ENCODE data around the gene USP17L28.
"Not testable (repeated sequence)": the region's sequence is repeated elsewhere in the genome, so short reads cannot be mapped to it uniquely, and the experiment has no call there.

Gene USP17L28

DNA sequence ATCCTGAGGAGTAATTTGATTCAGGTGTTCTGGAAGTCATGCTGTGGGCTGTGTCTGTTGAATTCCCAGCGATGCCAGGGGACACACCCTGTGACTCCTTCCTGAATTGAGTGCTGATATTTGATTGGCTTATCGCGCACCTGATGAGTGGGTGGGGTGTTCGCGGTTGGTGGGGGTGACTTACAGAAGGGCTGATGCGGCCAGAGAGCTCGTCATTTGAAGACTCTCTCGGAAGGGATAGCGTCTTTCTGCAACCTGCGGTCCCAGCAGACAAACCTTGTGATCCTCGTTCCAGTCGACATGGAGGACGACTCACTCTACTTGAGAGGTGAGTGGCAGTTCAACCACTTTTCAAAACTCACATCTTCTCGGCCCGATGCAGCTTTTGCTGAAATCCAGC, at the start of gene USP17L28:
USP17L28 (plus strand) TSS at position 301 of the 400 bp plus-strand sequence; CDS start at position 301, 0 bp downstream.
- H3K36me3 Mint-ChIP-seq; H3K4me3 Mint-ChIP-seq; H3K9me3 Mint-ChIP-seq; H3K27ac Mint-ChIP-seq; DNase-seq (ENCODE audit: low spot score in 2 of 2); ATAC-seq; H3K4me1 Mint-ChIP-seq: not testable (repeated sequence)

DNA sequence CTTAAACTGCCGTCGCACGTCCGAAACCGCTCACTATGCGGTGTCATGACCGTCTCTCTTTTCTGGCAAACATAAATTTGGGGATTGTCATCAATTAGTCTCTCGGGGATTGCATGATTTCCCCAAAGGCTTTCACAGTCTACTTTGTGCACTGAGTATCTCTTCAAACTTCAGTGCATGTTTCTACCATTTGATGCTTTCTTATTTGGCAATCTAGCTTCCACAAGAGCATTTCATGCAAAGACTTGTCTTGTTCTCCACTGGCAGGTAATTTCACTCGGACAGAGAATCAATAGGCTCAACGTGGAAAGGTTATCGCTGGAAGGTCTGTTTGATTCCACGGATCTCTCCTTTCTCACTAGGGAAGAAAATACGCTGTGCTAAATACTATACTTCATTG, 24.5 kb upstream of the USP17L28 start:
- not testable (repeated sequence) for H3K4me1 Mint-ChIP-seq, H3K27ac Mint-ChIP-seq, H3K9me3 Mint-ChIP-seq, H3K36me3 Mint-ChIP-seq, ATAC-seq, H3K4me3 Mint-ChIP-seq
- DNase-seq (ENCODE audit: low spot score in 2 of 2): peak in 1 of 2 donors; percentile 1

DNA sequence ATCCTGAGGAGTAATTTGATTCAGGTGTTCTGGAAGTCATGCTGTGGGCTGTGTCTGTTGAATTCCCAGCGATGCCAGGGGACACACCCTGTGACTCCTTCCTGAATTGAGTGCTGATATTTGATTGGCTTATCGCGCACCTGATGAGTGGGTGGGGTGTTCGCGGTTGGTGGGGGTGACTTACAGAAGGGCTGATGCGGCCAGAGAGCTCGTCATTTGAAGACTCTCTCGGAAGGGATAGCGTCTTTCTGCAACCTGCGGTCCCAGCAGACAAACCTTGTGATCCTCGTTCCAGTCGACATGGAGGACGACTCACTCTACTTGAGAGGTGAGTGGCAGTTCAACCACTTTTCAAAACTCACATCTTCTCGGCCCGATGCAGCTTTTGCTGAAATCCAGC, 23.8 kb upstream of the USP17L28 start, which contains the start of gene USP17L24:
USP17L24 (plus strand) TSS at position 301 of the 400 bp plus-strand sequence; CDS start at position 301, 0 bp downstream.
- H3K27ac Mint-ChIP-seq; H3K4me3 Mint-ChIP-seq; H3K4me1 Mint-ChIP-seq; ATAC-seq; H3K9me3 Mint-ChIP-seq; DNase-seq (ENCODE audit: low spot score in 2 of 2); H3K36me3 Mint-ChIP-seq: not testable (repeated sequence)

DNA sequence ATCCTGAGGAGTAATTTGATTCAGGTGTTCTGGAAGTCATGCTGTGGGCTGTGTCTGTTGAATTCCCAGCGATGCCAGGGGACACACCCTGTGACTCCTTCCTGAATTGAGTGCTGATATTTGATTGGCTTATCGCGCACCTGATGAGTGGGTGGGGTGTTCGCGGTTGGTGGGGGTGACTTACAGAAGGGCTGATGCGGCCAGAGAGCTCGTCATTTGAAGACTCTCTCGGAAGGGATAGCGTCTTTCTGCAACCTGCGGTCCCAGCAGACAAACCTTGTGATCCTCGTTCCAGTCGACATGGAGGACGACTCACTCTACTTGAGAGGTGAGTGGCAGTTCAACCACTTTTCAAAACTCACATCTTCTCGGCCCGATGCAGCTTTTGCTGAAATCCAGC, 19.1 kb upstream of the USP17L28 start, which contains the start of gene USP17L25:
USP17L25 (plus strand) TSS at position 301 of the 400 bp plus-strand sequence; CDS start at position 301, 0 bp downstream.
- not testable (repeated sequence) for H3K9me3 Mint-ChIP-seq; ATAC-seq; H3K4me3 Mint-ChIP-seq; DNase-seq (ENCODE audit: low spot score in 2 of 2); H3K36me3 Mint-ChIP-seq; H3K27ac Mint-ChIP-seq; H3K4me1 Mint-ChIP-seq

DNA sequence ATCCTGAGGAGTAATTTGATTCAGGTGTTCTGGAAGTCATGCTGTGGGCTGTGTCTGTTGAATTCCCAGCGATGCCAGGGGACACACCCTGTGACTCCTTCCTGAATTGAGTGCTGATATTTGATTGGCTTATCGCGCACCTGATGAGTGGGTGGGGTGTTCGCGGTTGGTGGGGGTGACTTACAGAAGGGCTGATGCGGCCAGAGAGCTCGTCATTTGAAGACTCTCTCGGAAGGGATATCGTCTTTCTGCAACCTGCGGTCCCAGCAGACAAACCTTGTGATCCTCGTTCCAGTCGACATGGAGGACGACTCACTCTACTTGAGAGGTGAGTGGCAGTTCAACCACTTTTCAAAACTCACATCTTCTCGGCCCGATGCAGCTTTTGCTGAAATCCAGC, 14.3 kb upstream of the USP17L28 start, which contains the start of gene USP17L26:
USP17L26 (plus strand) TSS at position 301 of the 400 bp plus-strand sequence; CDS start at position 301, 0 bp downstream.
- not testable (repeated sequence) for ATAC-seq; H3K9me3 Mint-ChIP-seq; H3K4me1 Mint-ChIP-seq; DNase-seq (ENCODE audit: low spot score in 2 of 2); H3K27ac Mint-ChIP-seq; H3K4me3 Mint-ChIP-seq; H3K36me3 Mint-ChIP-seq

- H3K4me3 Mint-ChIP-seq; H3K27ac Mint-ChIP-seq; H3K36me3 Mint-ChIP-seq; ATAC-seq; H3K9me3 Mint-ChIP-seq; H3K4me1 Mint-ChIP-seq; DNase-seq (ENCODE audit: low spot score in 2 of 2): not testable (repeated sequence)
Observed at GRCh38 chr4:9339103-9339502, 9.6 kb upstream of the USP17L28 start, which contains the start of gene USP17L5. TSS of gene USP17L5 (plus strand) at chr4:9339403. CDS start at chr4:9339403, 0 bp downstream.

DNA sequence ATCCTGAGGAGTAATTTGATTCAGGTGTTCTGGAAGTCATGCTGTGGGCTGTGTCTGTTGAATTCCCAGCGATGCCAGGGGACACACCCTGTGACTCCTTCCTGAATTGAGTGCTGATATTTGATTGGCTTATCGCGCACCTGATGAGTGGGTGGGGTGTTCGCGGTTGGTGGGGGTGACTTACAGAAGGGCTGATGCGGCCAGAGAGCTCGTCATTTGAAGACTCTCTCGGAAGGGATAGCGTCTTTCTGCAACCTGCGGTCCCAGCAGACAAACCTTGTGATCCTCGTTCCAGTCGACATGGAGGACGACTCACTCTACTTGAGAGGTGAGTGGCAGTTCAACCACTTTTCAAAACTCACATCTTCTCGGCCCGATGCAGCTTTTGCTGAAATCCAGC, 4.8 kb upstream of the USP17L28 start, which contains the start of gene USP17L27:
USP17L27 (plus strand) TSS at position 301 of the 400 bp plus-strand sequence; CDS start at position 301, 0 bp downstream.
- H3K36me3 Mint-ChIP-seq; DNase-seq (ENCODE audit: low spot score in 2 of 2); H3K4me3 Mint-ChIP-seq; H3K9me3 Mint-ChIP-seq; ATAC-seq; H3K4me1 Mint-ChIP-seq; H3K27ac Mint-ChIP-seq: not testable (repeated sequence)

DNA sequence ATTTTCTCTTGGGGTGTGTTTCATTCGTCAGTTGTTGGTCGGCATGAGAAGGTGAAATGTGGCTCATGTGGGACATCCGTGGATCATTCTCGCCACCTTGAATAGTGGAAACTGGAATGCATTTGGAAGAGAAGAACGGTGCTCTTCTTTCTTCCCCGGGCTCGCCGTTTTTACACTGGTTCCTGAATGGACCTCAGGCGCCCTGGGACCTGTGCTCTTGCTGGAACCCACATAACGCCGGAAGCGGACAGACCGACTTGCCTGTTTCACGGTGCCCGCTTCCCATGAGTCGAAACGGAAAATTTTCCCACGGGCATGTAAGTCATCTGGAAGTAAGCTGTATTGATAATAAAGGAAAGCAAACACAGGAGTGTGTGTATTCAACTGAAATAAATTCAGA, 2.2 kb downstream of the USP17L28 start:
- H3K36me3 Mint-ChIP-seq, H3K9me3 Mint-ChIP-seq, H3K27ac Mint-ChIP-seq, H3K4me1 Mint-ChIP-seq, ATAC-seq, H3K4me3 Mint-ChIP-seq: not testable (repeated sequence)
- peak in 1 of 2 donors; percentile 19 for DNase-seq (ENCODE audit: low spot score in 2 of 2)

- ATAC-seq; H3K4me1 Mint-ChIP-seq; H3K36me3 Mint-ChIP-seq; H3K4me3 Mint-ChIP-seq; H3K9me3 Mint-ChIP-seq; DNase-seq (ENCODE audit: low spot score in 2 of 2); H3K27ac Mint-ChIP-seq: not testable (repeated sequence)
Observed at GRCh38 chr4:9353338-9353737, 4.6 kb downstream of the USP17L28 start, which contains the start of gene USP17L29. TSS of gene USP17L29 (plus strand) at chr4:9353638. CDS start at chr4:9353638, 0 bp downstream.

DNA sequence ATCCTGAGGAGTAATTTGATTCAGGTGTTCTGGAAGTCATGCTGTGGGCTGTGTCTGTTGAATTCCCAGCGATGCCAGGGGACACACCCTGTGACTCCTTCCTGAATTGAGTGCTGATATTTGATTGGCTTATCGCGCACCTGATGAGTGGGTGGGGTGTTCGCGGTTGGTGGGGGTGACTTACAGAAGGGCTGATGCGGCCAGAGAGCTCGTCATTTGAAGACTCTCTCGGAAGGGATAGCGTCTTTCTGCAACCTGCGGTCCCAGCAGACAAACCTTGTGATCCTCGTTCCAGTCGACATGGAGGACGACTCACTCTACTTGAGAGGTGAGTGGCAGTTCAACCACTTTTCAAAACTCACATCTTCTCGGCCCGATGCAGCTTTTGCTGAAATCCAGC, 14.1 kb downstream of the USP17L28 start, which contains the start of gene USP17L30:
USP17L30 (plus strand) TSS at position 301 of the 400 bp plus-strand sequence; CDS start at position 301, 0 bp downstream.
- not testable (repeated sequence) for H3K4me3 Mint-ChIP-seq; H3K36me3 Mint-ChIP-seq; DNase-seq (ENCODE audit: low spot score in 2 of 2)

DNA sequence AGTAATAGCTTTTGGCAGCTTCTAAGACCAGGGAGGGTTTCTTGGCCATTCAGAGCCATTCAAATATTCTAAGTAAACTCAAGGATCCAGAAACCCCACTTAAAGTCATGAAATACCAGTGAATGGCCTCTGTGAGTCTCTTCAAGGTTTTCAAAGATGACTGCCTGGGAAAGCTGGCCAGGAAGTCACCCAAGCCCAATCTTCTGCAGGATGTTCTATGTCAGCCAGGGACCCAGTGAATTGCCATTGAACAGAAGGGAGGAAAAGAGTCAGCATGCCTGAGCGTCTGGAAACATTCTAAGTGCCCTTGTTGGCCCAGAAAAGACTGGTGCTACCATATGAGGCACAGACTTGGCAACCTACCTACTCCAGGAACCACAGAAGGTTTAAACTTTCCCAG, 31.2 kb downstream of the USP17L28 start:
- not testable (repeated sequence) for H3K27ac Mint-ChIP-seq; ATAC-seq; H3K9me3 Mint-ChIP-seq; H3K36me3 Mint-ChIP-seq; DNase-seq (ENCODE audit: low spot score in 2 of 2); H3K4me1 Mint-ChIP-seq; H3K4me3 Mint-ChIP-seq

More for the DNA sequence above, 14.1 kb downstream of the USP17L28 start, which contains the start of gene USP17L30:
- not testable (repeated sequence) for H3K4me1 Mint-ChIP-seq, ATAC-seq, H3K9me3 Mint-ChIP-seq, H3K27ac Mint-ChIP-seq

DNA sequence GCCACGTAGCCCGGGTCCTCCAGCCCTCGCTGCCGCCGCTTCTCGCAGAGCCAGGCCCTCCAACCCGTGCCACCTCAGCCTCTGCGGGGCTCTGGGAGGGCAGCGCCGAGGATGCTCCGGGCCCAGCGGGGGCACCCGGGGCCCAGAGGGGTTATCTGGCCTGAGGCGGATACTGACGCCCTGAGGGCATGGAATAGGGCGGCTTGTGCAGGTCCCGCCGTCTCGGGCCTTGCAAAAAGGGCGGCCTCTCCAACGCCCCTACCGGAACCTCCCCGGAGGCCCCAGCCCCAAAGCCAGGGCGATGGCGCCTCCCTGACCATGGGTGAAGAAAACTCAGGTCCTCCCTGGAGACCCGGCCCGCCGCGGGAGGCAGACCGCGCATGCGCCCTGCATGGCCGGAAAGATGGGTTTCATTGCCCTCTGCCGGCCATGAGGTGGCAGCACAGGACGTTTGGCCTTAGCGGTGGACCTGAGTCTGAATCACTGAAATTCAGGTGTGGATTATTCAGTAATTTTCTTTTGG, 32.4 kb downstream of the USP17L28 start:
- not testable (repeated sequence) for H3K9me3 Mint-ChIP-seq, H3K4me3 Mint-ChIP-seq, H3K36me3 Mint-ChIP-seq, H3K27ac Mint-ChIP-seq, H3K4me1 Mint-ChIP-seq, ATAC-seq
- DNase-seq (ENCODE audit: low spot score in 2 of 2): peak; percentile 14 to 64

DNA sequence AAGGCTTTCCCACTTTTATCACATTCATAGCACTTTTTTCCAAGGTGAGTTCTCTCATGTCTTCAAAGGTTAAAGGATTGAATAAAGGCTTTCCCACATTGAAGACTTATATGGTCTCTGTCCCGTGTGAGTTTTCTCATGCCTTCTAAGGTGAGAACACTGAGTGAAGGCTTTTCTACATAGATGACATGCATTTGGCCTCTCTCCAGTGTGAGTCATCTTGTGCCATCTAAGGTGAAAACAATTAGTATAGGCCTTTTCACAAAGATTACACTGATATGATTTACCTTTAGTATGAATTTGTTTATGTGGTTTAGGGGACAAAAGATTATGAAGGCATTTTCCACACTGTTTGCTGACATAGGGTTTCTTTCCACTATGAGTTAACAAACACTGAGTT, 35.4 kb downstream of the USP17L28 start:
- DNase-seq (ENCODE audit: low spot score in 2 of 2): no peak
- ATAC-seq: no peak
- Mint-ChIP-seq H3K4me3 (no peak overlapping the region), H3K4me1 (no peaks in the 10 kb centered on the region), H3K9me3 (no peaks in the 10 kb centered on the region), H3K27ac (no peak overlapping the region), H3K36me3 (no peaks in the 10 kb centered on the region)

- ATAC-seq; H3K27ac Mint-ChIP-seq; H3K4me3 Mint-ChIP-seq; H3K36me3 Mint-ChIP-seq; H3K9me3 Mint-ChIP-seq; H3K4me1 Mint-ChIP-seq; DNase-seq (ENCODE audit: low spot score in 2 of 2): not testable (repeated sequence)
Observed at GRCh38 chr4:9389001-9389400, 40.3 kb downstream of the USP17L28 start.

Data from stimulated activated effector memory CD8-positive, alpha-beta T cell treated with anti-CD3 and anti-CD28 coated beads, Interleukin-12 subunit alpha, Interleukin-12 subunit beta, amount 100 ng/mL, for 72 hours (primary cell).